GM18873 (cell line): ENCODE data around the gene COL24A1.
"Not testable (repeated sequence)": the region's sequence is repeated elsewhere in the genome, so short reads cannot be mapped to it uniquely, and the experiment has no call there.

Experiments
- ATAC-seq: cut with Tn5 transposase; IDR thresholded peaks from one replicate; pipeline ENCODE4 v1.9.1; 2021; ENCODE audit warnings: mild to moderate bottlenecking, moderate library complexity, moderate number of reproducible peaks; ENCODE audit not compliant: unreplicated experiment, low FRiP score

The COL24A1 gene

GRCh38 chr1:85830837-85831236, 325.7 kb downstream of the COL24A1 start:
- no peak for ATAC-seq

GRCh38 chr1:85824066-85824840, 332.3 kb downstream of the COL24A1 start:
- no peak for ATAC-seq

GRCh38 chr1:85822696-85823095, 333.9 kb downstream of the COL24A1 start:
- ATAC-seq: no peak

GRCh38 chr1:85818371-85818770, 338.2 kb downstream of the COL24A1 start:
- ATAC-seq: no peak

- ATAC-seq: no peak
Measured at GRCh38 chr1:85816606-85817005, 340.0 kb downstream of the COL24A1 start.

GRCh38 chr1:85815906-85816305, 340.7 kb downstream of the COL24A1 start:
- no peak for ATAC-seq

GRCh38 chr1:85806236-85806965, 350.2 kb downstream of the COL24A1 start:
- no peak for ATAC-seq

- no peak for ATAC-seq
Measured at GRCh38 chr1:85801520-85801919, 355.1 kb downstream of the COL24A1 start.

GRCh38 chr1:85799737-85800136, 356.8 kb downstream of the COL24A1 start:
- ATAC-seq: no peak

GRCh38 chr1:85798419-85798818, 358.2 kb downstream of the COL24A1 start:
- no peak for ATAC-seq

GRCh38 chr1:85777021-85777420, 379.6 kb downstream of the COL24A1 start:
- ATAC-seq: not testable (repeated sequence)

GRCh38 chr1:85762804-85763203, 393.8 kb downstream of the COL24A1 start:
- no peak for ATAC-seq

- ATAC-seq: no peak
Measured at GRCh38 chr1:85756864-85757263, 399.7 kb downstream of the COL24A1 start.

GRCh38 chr1:85748120-85748519, 408.5 kb downstream of the COL24A1 start:
- ATAC-seq: no peak

- no peak for ATAC-seq
Measured at GRCh38 chr1:85746777-85747176, 409.8 kb downstream of the COL24A1 start.

- no peak for ATAC-seq
Measured at GRCh38 chr1:85743814-85744213, 412.8 kb downstream of the COL24A1 start.

- no peak for ATAC-seq
Measured at GRCh38 chr1:85734931-85735330, 421.6 kb downstream of the COL24A1 start.

- ATAC-seq: no peak
Measured at GRCh38 chr1:85718678-85719340, 437.8 kb downstream of the COL24A1 start.

- ATAC-seq: not testable (repeated sequence)
Measured at GRCh38 chr1:85714418-85715114, 442.0 kb downstream of the COL24A1 start.

GRCh38 chr1:85708829-85709227, 447.7 kb downstream of the COL24A1 start:
- ATAC-seq: no peak
